ENCODE results near the gene HEG1. TPM values are rescaled to one million over a fixed set of nuclear protein-coding genes. Genes with fewer than 3 reads are reported as not detected.

HEG1 gene
- total and polyA plus RNA-seq, 2 of the 8 experiments (the other 6 are each of a cell fraction or from before 2014, with no cell fraction given): 5.3 to 9.7 TPM

DNA sequence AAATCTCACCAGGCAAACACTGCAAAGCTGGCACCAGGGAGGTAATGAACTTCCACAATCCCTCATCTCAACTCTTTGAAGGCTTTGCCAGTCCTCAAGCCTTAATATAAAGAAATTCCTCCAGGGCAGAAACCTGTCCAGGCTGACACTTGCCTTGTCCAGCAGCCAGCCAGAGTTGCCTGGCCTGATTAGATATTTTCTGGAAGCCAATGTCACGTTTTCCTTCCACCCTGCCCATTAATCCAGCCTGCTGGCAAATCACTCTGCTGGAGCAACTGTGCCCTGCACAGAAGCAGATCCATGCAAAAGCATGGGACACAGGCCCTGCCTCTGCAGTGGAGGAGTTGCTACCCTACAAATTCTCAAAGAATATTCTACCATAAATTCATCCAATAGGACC, 56.5 kb downstream of the HEG1 start:
- Histone ChIP-seq H2BK5ac (ENCODE audit: low read depth, low read length) (no peak overlapping the region), H3K14ac (ENCODE audit: insufficient read length) (no peak overlapping the region), H3K18ac (ENCODE audit: extremely low read depth, low read length) (no peak overlapping the region), H3K9ac (replicated peaks in 1 of 4; ENCODE audit: extremely low read depth in 1 of 4, low read depth in 3 of 4, low read length in 3 of 4) (no peak overlapping the region), H3K23ac (ENCODE audit: insufficient read length) (no peak overlapping the region), H3K36me3 (ENCODE audit: control insufficient read depth in 2 of 4, insufficient read depth in 4 of 4, low read length in 3 of 4) (peaks cover 0 to 17% (median 2%) of the 10 kb centered on the region in 4 experiments; a peak in 3 of 8 replicates), H3K4ac (replicated peaks; ENCODE audit: insufficient read length, low read depth, low read length) (no peak overlapping the region), H3K23me2 (ENCODE audit: low read depth, low read length) (no peaks in the 10 kb centered on the region), H4K5ac (ENCODE audit: insufficient read length, low read depth, low read length) (no peak overlapping the region), H4K8ac (ENCODE audit: extremely low read depth, insufficient read depth, low read length) (no peak overlapping the region), H3K27ac (ENCODE audit: low read depth, low read length) (no peak overlapping the region), H3K4me3 (ENCODE audit: extremely low read depth in 1 of 4, insufficient read depth in 2 of 4, low read depth in 3 of 4, low read length in 4 of 4) (no peak overlapping the region), H2AK5ac (ENCODE audit: low read depth, low read length) (no peak overlapping the region), H3K79me2 (ENCODE audit: control insufficient read depth in 1 of 2, insufficient read depth in 2 of 2, low read length in 2 of 2) (no peaks in the 10 kb centered on the region), H2AFZ (ENCODE audit: low read length) (no peak overlapping the region), H3K27me3 (replicated peaks in 1 of 4; ENCODE audit: control insufficient read depth in 3 of 4, extremely low read depth in 1 of 4, insufficient read depth in 3 of 4, low read length in 3 of 4) (no peaks in the 10 kb centered on the region), H3K4me1 (replicated peaks in 1 of 4; ENCODE audit: control insufficient read depth in 3 of 4, insufficient read depth in 4 of 4, low read length in 3 of 4) (peaks cover 2 to 8% (median 7%) of the 10 kb centered on the region in 4 experiments; a peak in 4 of 7 replicates), H4K91ac (replicated peaks; ENCODE audit: insufficient read length, low read length) (no peak overlapping the region), H4K20me1 (replicated peaks in 1 of 2; ENCODE audit: control insufficient read depth in 1 of 2, insufficient read depth in 2 of 2, low read length in 2 of 2) (no peaks in the 10 kb centered on the region), H3K79me1 (ENCODE audit: low read depth, low read length) (no peaks in the 10 kb centered on the region), H2BK20ac (ENCODE audit: low read length) (no peak overlapping the region), H3K9me3 (ENCODE audit: insufficient read depth in 2 of 2, low read depth in 1 of 2, low read length in 1 of 2) (no peaks in the 10 kb centered on the region), H3K4me2 (ENCODE audit: insufficient read depth in 1 of 2, low read depth in 2 of 2, low read length in 2 of 2) (no peak overlapping the region), H2BK120ac (replicated peaks; ENCODE audit: low read depth, low read length) (no peak overlapping the region), H2BK12ac (ENCODE audit: low read depth, low read length) (no peak overlapping the region), H2BK15ac (ENCODE audit: low read length) (no peak overlapping the region), H3K56ac (replicated peaks; ENCODE audit: insufficient read length, low read depth, low read length) (no peak overlapping the region)
- POLR2A ChIA-PET (ENCODE audit: partially characterized antibody): interaction anchor here (0.6 kb wide), 1 partner anchor 368 kb away, joined by 3 read pairs; no protein-coding TSS in a partner anchor
- FAIRE-seq (no peak), DNase-seq (ENCODE audit: low read depth in 1 of 2, low spot score in 2 of 2) (no peak)
- CTCF ChIA-PET (ENCODE audit: partially characterized antibody): interaction anchor here (1.0 to 2.8 kb wide), 5 partner anchors 10 to 203 kb away, joined by 3 to 9 read pairs (median 3); no protein-coding TSS in a partner anchor
- 77% methylated on average over 1 of the region's 1 CpG; no CpG with 5 or more reads in 1 of the 2 experiments for WGBS, 2 experiments (ENCODE audit: extremely low coverage in 1 of 2, insufficient coverage in 1 of 2, insufficient read length in 1 of 2, insufficient replicate concordance in 2 of 2, low coverage in 1 of 2, low lambda C conversion rate in 2 of 2, missing lambda C conversion rate in 1 of 2)
- no peak for TF ChIP-seq RAD21 (IDR thresholded peaks at IDR 0.05 in 1 of 2, conservative IDR thresholded peaks at IDR 0.05 in 1 of 2; ENCODE audit: low read depth in 2 of 2, low read length in 2 of 2)
- TF ChIP-seq, protein P1, sequence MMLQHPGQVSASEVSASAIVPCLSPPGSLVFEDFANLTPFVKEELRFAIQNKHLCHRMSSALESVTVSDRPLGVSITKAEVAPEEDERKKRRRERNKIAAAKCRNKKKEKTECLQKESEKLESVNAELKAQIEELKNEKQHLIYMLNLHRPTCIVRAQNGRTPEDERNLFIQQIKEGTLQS (IDR thresholded peaks at IDR 0.05; ENCODE audit: insufficient read depth, low read depth, low read length): no peak
- TF ChIP-seq MAFK (IDR thresholded peaks at IDR 0.05; ENCODE audit: low read depth, low read length): no peak
- TF ChIP-seq, protein P2, sequence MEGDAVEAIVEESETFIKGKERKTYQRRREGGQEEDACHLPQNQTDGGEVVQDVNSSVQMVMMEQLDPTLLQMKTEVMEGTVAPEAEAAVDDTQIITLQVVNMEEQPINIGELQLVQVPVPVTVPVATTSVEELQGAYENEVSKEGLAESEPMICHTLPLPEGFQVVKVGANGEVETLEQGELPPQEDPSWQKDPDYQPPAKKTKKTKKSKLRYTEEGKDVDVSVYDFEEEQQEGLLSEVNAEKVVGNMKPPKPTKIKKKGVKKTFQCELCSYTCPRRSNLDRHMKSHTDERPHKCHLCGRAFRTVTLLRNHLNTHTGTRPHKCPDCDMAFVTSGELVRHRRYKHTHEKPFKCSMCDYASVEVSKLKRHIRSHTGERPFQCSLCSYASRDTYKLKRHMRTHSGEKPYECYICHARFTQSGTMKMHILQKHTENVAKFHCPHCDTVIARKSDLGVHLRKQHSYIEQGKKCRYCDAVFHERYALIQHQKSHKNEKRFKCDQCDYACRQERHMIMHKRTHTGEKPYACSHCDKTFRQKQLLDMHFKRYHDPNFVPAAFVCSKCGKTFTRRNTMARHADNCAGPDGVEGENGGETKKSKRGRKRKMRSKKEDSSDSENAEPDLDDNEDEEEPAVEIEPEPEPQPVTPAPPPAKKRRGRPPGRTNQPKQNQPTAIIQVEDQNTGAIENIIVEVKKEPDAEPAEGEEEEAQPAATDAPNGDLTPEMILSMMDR (IDR thresholded peaks at IDR 0.05; ENCODE audit: control extremely low read depth in 1 of 3, insufficient read depth in 1 of 3, low read depth in 1 of 3, low read length in 3 of 3): no peak
- TF ChIP-seq CTBP2 (IDR thresholded peaks at IDR 0.05; ENCODE audit: borderline replicate concordance, insufficient read depth, insufficient read length, low read length): no peak
- no peak for TF ChIP-seq ZNF274 (IDR thresholded peaks at IDR 0.05; ENCODE audit: borderline replicate concordance, extremely low read depth, low read length)
- TF ChIP-seq TEAD4 (IDR thresholded peaks at IDR 0.05; ENCODE audit: low read depth, low read length): no peak
- TF ChIP-seq, protein P3, sequence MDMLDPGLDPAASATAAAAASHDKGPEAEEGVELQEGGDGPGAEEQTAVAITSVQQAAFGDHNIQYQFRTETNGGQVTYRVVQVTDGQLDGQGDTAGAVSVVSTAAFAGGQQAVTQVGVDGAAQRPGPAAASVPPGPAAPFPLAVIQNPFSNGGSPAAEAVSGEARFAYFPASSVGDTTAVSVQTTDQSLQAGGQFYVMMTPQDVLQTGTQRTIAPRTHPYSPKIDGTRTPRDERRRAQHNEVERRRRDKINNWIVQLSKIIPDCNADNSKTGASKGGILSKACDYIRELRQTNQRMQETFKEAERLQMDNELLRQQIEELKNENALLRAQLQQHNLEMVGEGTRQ (IDR thresholded peaks at IDR 0.05; ENCODE audit: low read length): no peak
- TF ChIP-seq SIRT6 (IDR thresholded peaks at IDR 0.05; ENCODE audit: low read length): no peak

Measured in H1 (cell line).